ENCODE measurements around the gene MSLN.

Gene MSLN

DNA sequence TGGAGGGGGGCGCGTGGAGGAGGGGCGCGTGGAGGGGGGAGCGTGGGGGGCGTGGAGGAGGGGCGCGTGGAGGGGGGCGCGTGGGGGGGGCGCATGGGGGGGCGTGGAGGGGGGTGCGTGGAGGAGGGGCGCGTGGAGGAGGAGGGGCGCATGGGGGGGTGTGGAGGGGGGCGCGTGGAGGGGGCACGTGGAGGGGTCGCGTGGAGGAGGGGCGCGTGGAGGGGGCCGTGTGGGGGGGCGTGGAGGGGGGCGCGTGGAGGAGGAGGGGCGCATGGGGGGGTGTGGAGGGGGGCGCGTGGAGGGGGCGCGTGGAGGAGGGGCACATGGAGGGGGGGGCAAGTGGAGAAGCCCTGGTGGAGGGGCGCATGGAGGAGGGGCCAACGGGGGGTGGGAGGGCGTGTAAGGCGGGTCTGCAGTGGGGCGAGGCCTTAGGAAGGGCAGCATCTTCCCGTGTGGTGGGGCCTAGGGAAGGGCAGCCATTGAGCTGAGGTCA, 7.3 kb downstream of the MSLN start:
- DNase-seq (ENCODE audit: low spot score), result no peak
- no peak overlapping the region for H3K4me3 ChIP-seq
- no peak for TF ChIP-seq CTCF (IDR thresholded peaks at IDR 0.05)
- no peak overlapping the region for H3K27ac ChIP-seq

GRCh38 chr16:768428-768827, 7.9 kb downstream of the MSLN start:
- TF ChIP-seq CTCF (IDR thresholded peaks at IDR 0.05), result no peak
- Histone ChIP-seq H3K27ac (no peak overlapping the region), H3K4me3 (no peak overlapping the region)
- no peak for DNase-seq (ENCODE audit: low spot score)

- no peak for TF ChIP-seq CTCF (IDR thresholded peaks at IDR 0.05)
- no peak for DNase-seq (ENCODE audit: low spot score)
- no peak overlapping the region for H3K27ac ChIP-seq
- H3K4me3 ChIP-seq, result no peak overlapping the region
These were observed 8.8 kb downstream of the MSLN start for GRCh38 chr16:769184-769784.

GRCh38 chr16:769934-770333, 9.4 kb downstream of the MSLN start:
- Histone ChIP-seq H3K4me3 (no peak overlapping the region), H3K27ac (no peak overlapping the region)
- no peak for TF ChIP-seq CTCF (IDR thresholded peaks at IDR 0.05)
- no peak for DNase-seq (ENCODE audit: low spot score)

- Histone ChIP-seq H3K4me3 (no peak overlapping the region), H3K27ac (no peak overlapping the region)
- no peak for TF ChIP-seq CTCF (IDR thresholded peaks at IDR 0.05)
- DNase-seq (ENCODE audit: low spot score), result no peak
These were observed 9.9 kb downstream of the MSLN start for GRCh38 chr16:770411-770810.

- Histone ChIP-seq H3K27ac (no peak overlapping the region), H3K4me3 (no peak overlapping the region)
- TF ChIP-seq CTCF (IDR thresholded peaks at IDR 0.05), result no peak
- no peak for DNase-seq (ENCODE audit: low spot score)
These were observed 12.4 kb downstream of the MSLN start for GRCh38 chr16:772959-773358.

Data from coronary artery (tissue), 2 donors.